OCI-LY3 (cell line): Measurements from ENCODE around the gene MAP6.

Experiments used
- H2AFZ ChIP-seq: fragments of 200-600, 300-600 bp; shearing (Covaris generic); 2 replicates; pipeline ENCODE4 v1.6.0; 2014; ENCODE audit warnings: antibody characterized with exemption, low read depth, low read length
- H3K27ac ChIP-seq: fragments of 200-600, 300-600 bp; sonication (generic); 2 replicates; pipeline ENCODE4 v1.5.1; 2014; ENCODE audit warnings: mild to moderate bottlenecking, low read length, moderate library complexity, mixed read lengths
- H3K27me3 ChIP-seq: fragments of 200-600, 300-600 bp; sonication (generic); 2 replicates; pipeline ENCODE4 v1.6.1; 2014; ENCODE audit warnings: low read depth, low read length, mixed read lengths
- H3K36me3 ChIP-seq: fragments of 200-600, 300-600 bp; sonication (generic); replicated peaks from 2 replicates; pipeline ENCODE3; 2014; ENCODE audit warnings: low read depth, low read length, mixed read lengths
- H3K4me1 ChIP-seq: fragments of 300-600, 200-600 bp; sonication (generic); 2 replicates; pipeline ENCODE4 v1.6.1; 2014; ENCODE audit warnings: low read length, mixed read lengths
- H3K4me2 ChIP-seq: fragments of 200-600, 300-600 bp; sonication (generic); 2 replicates; pipeline ENCODE4 v1.6.1; 2014; ENCODE audit warnings: low read length, mixed read lengths
- H3K4me3 ChIP-seq: fragments of 300-600, 200-600 bp; sonication (generic); 2 replicates; pipeline ENCODE4 v1.5.1; 2014; ENCODE audit warnings: antibody characterized with exemption, mild to moderate bottlenecking, low read length, moderate library complexity
- H3K79me2 ChIP-seq: fragments of 300-600, 200-600 bp; shearing (Covaris generic); 2 replicates; pipeline ENCODE4 v1.6.1; 2014; ENCODE audit warnings: mild to moderate bottlenecking, low read length, mixed read lengths
- H3K9ac ChIP-seq: fragments of 300-600, 200-600 bp; shearing (Covaris generic); 2 replicates; pipeline ENCODE4 v1.6.0; 2014; ENCODE audit warnings: mild to moderate bottlenecking, low read length, moderate library complexity
- H3K9me3 ChIP-seq: fragments of 200-600, 300-600 bp; shearing (Covaris generic); 2 replicates; pipeline ENCODE4 v1.6.1; 2014; ENCODE audit warnings: low read length, mixed read lengths; ENCODE audit not compliant: insufficient read depth
- H4K20me1 ChIP-seq: fragments of 200-600, 300-600 bp; sonication (generic); 2 replicates; pipeline ENCODE4 v1.6.1; 2016; ENCODE audit warnings: low read length, mixed read lengths; ENCODE audit not compliant: insufficient read depth
- EZH2phosphoT487 ChIP-seq: fragments of 200-600 bp; shearing (Covaris generic); IDR thresholded peaks from 2 replicates; pipeline ENCODE4 v1.6.1; 2018; ENCODE audit warnings: antibody characterized with exemption, mixed run types, low read depth
- TF ChIP-seq, protein P1 (sequence below): fragments of 200-600, 300-600 bp; sonication (generic); IDR thresholded peaks from 2 replicates; pipeline ENCODE4 v1.5.1; 2014; ENCODE audit warnings: antibody characterized with exemption, low read length, low read depth

The MAP6 gene

DNA sequence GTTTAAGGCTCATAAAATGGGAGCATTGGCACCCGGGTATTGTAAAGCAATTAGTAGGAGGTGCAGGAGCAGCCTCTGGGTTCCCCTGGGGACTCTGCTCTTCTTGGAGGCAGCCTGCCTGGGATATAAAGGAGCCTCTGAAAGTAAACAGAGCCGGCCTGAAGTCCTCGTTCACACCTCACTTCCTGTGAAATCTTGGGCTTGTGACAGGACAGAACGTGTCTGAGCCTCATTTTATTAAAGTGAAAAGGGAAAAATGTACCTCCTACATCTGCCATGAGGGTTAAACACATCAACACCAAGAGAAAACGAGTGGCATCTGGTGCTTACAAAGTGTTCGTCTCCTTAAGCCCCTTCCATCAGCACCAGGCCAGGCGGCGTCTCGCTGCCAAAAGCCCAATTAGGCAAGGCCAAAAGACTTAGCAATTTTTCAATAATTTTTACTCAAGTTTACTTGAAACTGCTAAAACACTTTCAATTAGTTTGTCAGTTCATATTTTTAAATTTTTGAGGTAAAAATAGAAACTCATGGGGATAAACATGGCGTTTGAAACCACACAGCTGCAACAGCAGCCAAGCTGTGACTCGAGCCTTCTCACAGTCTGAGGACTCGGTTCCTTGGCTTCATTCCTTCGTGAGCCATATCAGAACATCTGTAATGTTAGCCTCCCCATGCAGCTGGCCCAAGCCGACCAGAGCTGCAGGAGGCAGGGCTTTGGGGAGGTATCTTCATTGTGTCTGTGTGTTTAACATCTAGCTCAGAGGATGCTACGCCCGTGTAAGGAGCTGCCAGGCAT is 33.6 kb downstream of the MAP6 start:
- Histone ChIP-seq H3K79me2 (no peaks in the 10 kb centered on the region), H3K4me2 (no peak overlapping the region), H3K4me3 (no peak overlapping the region), H4K20me1 (no peaks in the 10 kb centered on the region), H3K27me3 (peaks cover 18% of the 10 kb centered on the region), H3K36me3 (no peaks in the 10 kb centered on the region), H3K9ac (no peak overlapping the region), H3K9me3 (no peaks in the 10 kb centered on the region), H3K27ac (no peak overlapping the region), H3K4me1 (peaks cover 10% of the 10 kb centered on the region), H2AFZ (no peak overlapping the region)
- TF ChIP-seq, protein P1, sequence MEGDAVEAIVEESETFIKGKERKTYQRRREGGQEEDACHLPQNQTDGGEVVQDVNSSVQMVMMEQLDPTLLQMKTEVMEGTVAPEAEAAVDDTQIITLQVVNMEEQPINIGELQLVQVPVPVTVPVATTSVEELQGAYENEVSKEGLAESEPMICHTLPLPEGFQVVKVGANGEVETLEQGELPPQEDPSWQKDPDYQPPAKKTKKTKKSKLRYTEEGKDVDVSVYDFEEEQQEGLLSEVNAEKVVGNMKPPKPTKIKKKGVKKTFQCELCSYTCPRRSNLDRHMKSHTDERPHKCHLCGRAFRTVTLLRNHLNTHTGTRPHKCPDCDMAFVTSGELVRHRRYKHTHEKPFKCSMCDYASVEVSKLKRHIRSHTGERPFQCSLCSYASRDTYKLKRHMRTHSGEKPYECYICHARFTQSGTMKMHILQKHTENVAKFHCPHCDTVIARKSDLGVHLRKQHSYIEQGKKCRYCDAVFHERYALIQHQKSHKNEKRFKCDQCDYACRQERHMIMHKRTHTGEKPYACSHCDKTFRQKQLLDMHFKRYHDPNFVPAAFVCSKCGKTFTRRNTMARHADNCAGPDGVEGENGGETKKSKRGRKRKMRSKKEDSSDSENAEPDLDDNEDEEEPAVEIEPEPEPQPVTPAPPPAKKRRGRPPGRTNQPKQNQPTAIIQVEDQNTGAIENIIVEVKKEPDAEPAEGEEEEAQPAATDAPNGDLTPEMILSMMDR, result no peak
- TF ChIP-seq EZH2phosphoT487, result no peak

- Histone ChIP-seq H3K4me2 (no peak overlapping the region), H3K4me1 (no peaks in the 10 kb centered on the region), H4K20me1 (no peaks in the 10 kb centered on the region), H2AFZ (no peak overlapping the region), H3K27me3 (peaks cover 28% of the 10 kb centered on the region), H3K9ac (no peak overlapping the region), H3K27ac (no peak overlapping the region), H3K9me3 (no peaks in the 10 kb centered on the region), H3K4me3 (no peak overlapping the region), H3K36me3 (no peaks in the 10 kb centered on the region), H3K79me2 (no peaks in the 10 kb centered on the region)
- TF ChIP-seq, protein P1, result no peak
- no peak for TF ChIP-seq EZH2phosphoT487
Observed at GRCh38 chr11:75633409-75634066, 35.3 kb downstream of the MAP6 start.

DNA sequence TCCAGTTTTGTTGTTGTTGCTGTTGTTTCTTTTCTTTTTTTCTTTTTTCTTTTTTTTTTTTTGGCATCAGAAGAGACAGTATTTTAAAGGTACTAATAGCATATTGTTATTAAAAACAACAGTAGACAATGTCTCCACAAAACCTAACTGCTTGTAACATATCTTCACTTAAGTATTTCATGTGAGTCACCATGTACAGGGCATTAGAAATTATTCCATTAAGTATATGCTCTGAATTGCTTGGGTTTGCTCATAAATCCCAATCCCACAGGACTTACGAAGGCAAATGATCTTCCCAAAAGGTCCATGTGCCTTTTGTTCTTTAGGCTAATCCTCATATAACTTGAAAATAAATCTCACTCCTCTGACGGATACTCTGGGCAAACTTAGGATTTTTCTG is 35.9 kb downstream of the MAP6 start:
- Histone ChIP-seq H3K36me3 (no peaks in the 10 kb centered on the region), H3K27me3 (peaks cover 28% of the 10 kb centered on the region), H3K9me3 (no peaks in the 10 kb centered on the region), H2AFZ (no peak overlapping the region), H4K20me1 (no peaks in the 10 kb centered on the region), H3K4me2 (no peak overlapping the region), H3K4me3 (no peak overlapping the region), H3K27ac (no peak overlapping the region), H3K9ac (no peak overlapping the region), H3K4me1 (no peaks in the 10 kb centered on the region), H3K79me2 (no peaks in the 10 kb centered on the region)
- TF ChIP-seq EZH2phosphoT487, result no peak
- TF ChIP-seq, protein P1, result no peak

DNA sequence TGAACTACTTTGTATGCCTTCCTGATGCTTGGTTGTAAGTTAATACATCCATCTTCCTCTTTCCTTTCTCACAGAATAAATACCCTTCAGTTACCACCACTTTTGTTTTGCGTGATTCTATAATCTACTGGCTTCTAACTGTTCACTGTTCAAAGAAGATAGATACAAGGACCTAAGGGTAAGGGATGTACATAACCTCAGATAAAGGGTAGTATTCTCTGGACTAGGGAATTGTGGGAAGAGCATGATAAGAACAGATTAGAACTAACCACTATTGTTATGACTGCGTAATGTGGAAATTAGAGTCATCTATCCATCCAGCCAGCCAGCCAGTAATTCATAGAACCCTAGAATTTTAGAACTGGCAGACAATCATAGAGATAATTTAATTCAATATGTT is 36.4 kb downstream of the MAP6 start:
- Histone ChIP-seq H3K9me3 (no peaks in the 10 kb centered on the region), H3K36me3 (no peaks in the 10 kb centered on the region), H2AFZ (no peak overlapping the region), H3K79me2 (no peaks in the 10 kb centered on the region), H3K27me3 (peaks cover 28% of the 10 kb centered on the region), H4K20me1 (no peaks in the 10 kb centered on the region), H3K4me1 (no peaks in the 10 kb centered on the region), H3K4me3 (no peak overlapping the region), H3K9ac (no peak overlapping the region), H3K4me2 (no peak overlapping the region), H3K27ac (no peak overlapping the region)
- no peak for TF ChIP-seq EZH2phosphoT487
- TF ChIP-seq, protein P1, result no peak
